H9 (cell line): ENCODE measurements around the gene GABRB1. TPM values are rescaled to one million over a fixed set of nuclear protein-coding genes. Genes with fewer than 3 reads are reported as not detected.

Experiments
- DNase-seq: peaks from one replicate; pipeline ENCODE4 v3.0.0-alpha.2; 2017
- H2AFZ ChIP-seq: one replicate; pipeline ENCODE4 v1.6.1; 2013; ENCODE audit warnings: mild to moderate bottlenecking, low read length, control low read depth, moderate library complexity
- H2AK5ac ChIP-seq: 2 replicates; pipeline ENCODE4 v1.6.1; 2013; ENCODE audit warnings: low read length, control low read depth, mixed read lengths; ENCODE audit not compliant: insufficient read length
- H2BK120ac ChIP-seq: one replicate; pipeline ENCODE4 v1.6.1; 2013; ENCODE audit warnings: low read depth, mild to moderate bottlenecking, low read length, control low read depth, inconsistent platforms; ENCODE audit not compliant: poor library complexity, severe bottlenecking
- H2BK12ac ChIP-seq: 2 replicates; pipeline ENCODE4 v1.6.1; 2013; ENCODE audit warnings: low read length, control low read depth, mixed read lengths, low read depth; ENCODE audit not compliant: insufficient read length
- H2BK15ac ChIP-seq: 2 replicates; pipeline ENCODE4 v1.6.1; 2013; ENCODE audit warnings: low read depth, low read length, control low read depth
- H2BK20ac ChIP-seq: one replicate; pipeline ENCODE4 v1.6.1; 2013; ENCODE audit warnings: low read depth, mild to moderate bottlenecking, low read length, control low read depth, inconsistent platforms; ENCODE audit not compliant: poor library complexity, severe bottlenecking
- H2BK5ac ChIP-seq: 2 replicates; pipeline ENCODE4 v1.6.1; 2013; ENCODE audit warnings: low read length, control low read depth, mixed read lengths; ENCODE audit not compliant: insufficient read length
- H3K14ac ChIP-seq: 2 replicates; pipeline ENCODE4 v1.6.1; 2013; ENCODE audit warnings: low read length, control low read depth; ENCODE audit not compliant: insufficient read depth
- H3K18ac ChIP-seq: 2 replicates; pipeline ENCODE4 v1.6.1; 2013; ENCODE audit warnings: low read depth, mild to moderate bottlenecking, mixed read lengths, low read length, control low read depth; ENCODE audit not compliant: insufficient read length
- H3K23ac ChIP-seq: 2 replicates; pipeline ENCODE4 v1.6.1; 2013; ENCODE audit warnings: low read length, control low read depth, mixed read lengths, low read depth; ENCODE audit not compliant: insufficient read length
- H3K23me2 ChIP-seq: 2 replicates; pipeline ENCODE4 v1.6.1; 2013; ENCODE audit warnings: low read depth, mild to moderate bottlenecking, mixed read lengths, low read length, control low read depth; ENCODE audit not compliant: insufficient read length, poor library complexity, severe bottlenecking
- H3K27ac ChIP-seq: 2 replicates; pipeline ENCODE4 v1.5.1; 2013; ENCODE audit warnings: low read length, control low read depth, mixed read lengths, low read depth; ENCODE audit not compliant: insufficient read length
- H3K27me3 ChIP-seq: 2 replicates; pipeline ENCODE4 v1.6.1; 2013; ENCODE audit warnings: low read length, control low read depth, inconsistent platforms; ENCODE audit not compliant: insufficient read depth
- H3K4ac ChIP-seq: 2 replicates; pipeline ENCODE4 v1.6.1; 2013; ENCODE audit warnings: low read depth, mild to moderate bottlenecking, control low read depth, inconsistent platforms, low read length, moderate library complexity
- H3K4me1 ChIP-seq: 2 replicates; pipeline ENCODE4 v1.6.1; 2013; ENCODE audit warnings: low read length, control low read depth, inconsistent platforms; ENCODE audit not compliant: insufficient read depth
- H3K4me2 ChIP-seq: 2 replicates; pipeline ENCODE4 v1.6.1; 2013; ENCODE audit warnings: low read length, control low read depth, mixed read lengths; ENCODE audit not compliant: insufficient read length, insufficient read depth
- H3K56ac ChIP-seq: 2 replicates; pipeline ENCODE4 v1.6.1; 2013; ENCODE audit warnings: low read depth, mild to moderate bottlenecking, mixed read lengths, low read length, control low read depth; ENCODE audit not compliant: insufficient read length
- H3K79me1 ChIP-seq: 2 replicates; pipeline ENCODE4 v1.6.1; 2013; ENCODE audit warnings: low read depth, mild to moderate bottlenecking, moderate library complexity, low read length, control low read depth, inconsistent platforms; ENCODE audit not compliant: insufficient read depth, poor library complexity, severe bottlenecking
- H3K79me2 ChIP-seq: 2 replicates; pipeline ENCODE4 v1.6.1; 2013; ENCODE audit warnings: low read length, control low read depth, inconsistent platforms; ENCODE audit not compliant: insufficient read depth
- H3K9ac ChIP-seq: 2 replicates; pipeline ENCODE4 v1.6.1; 2013; ENCODE audit warnings: low read length, control low read depth, mixed read lengths; ENCODE audit not compliant: insufficient read length; ENCODE audit errors: extremely low read depth
- H3K9me3 ChIP-seq: one replicate; pipeline ENCODE4 v1.6.1; 2013; ENCODE audit warnings: low read depth, low read length, inconsistent platforms; ENCODE audit not compliant: control insufficient read depth
- H3T11ph ChIP-seq: one replicate; pipeline ENCODE4 v1.6.1; 2013; ENCODE audit warnings: mild to moderate bottlenecking, low read length, control low read depth, inconsistent platforms
- H4K20me1 ChIP-seq: one replicate; pipeline ENCODE4 v1.6.1; 2013; ENCODE audit not compliant: control insufficient read depth, insufficient read length, insufficient read depth
- H4K5ac ChIP-seq: 2 replicates; pipeline ENCODE4 v1.6.1; 2013; ENCODE audit warnings: low read depth, mild to moderate bottlenecking, mixed read lengths, low read length, control low read depth; ENCODE audit not compliant: insufficient read length
- H4K8ac ChIP-seq: replicated peaks from 2 replicates; pipeline ENCODE4 v1.6.1; 2013; ENCODE audit warnings: low read length, control low read depth, mixed read lengths, low read depth; ENCODE audit not compliant: insufficient read length
- H4K91ac ChIP-seq: 2 replicates; pipeline ENCODE4 v1.6.1; 2013; ENCODE audit warnings: low read depth, mild to moderate bottlenecking, moderate library complexity, mixed read lengths, low read length, control low read depth; ENCODE audit not compliant: insufficient read length
- H3K27ac Mint-ChIP-seq, 3 experiments: 2 replicates in 2 of 3; 3 replicates in 1 of 3; pipeline ENCODE4 v1.8.0; 2020 to 2021; ENCODE audit warnings: mixed read lengths in 3 of 3, mild to moderate bottlenecking in 1 of 3, moderate library complexity in 1 of 3
- H3K27me3 Mint-ChIP-seq: 2 replicates; pipeline ENCODE4 v1.8.0; 2021; ENCODE audit warnings: low read depth, mild to moderate bottlenecking, moderate library complexity, mixed read lengths
- H3K36me3 Mint-ChIP-seq, 3 experiments: 2 replicates in 2 of 3; 3 replicates in 1 of 3; pipeline ENCODE4 v1.8.0; 2020 to 2021; ENCODE audit warnings: low read depth in 3 of 3, mixed read lengths in 3 of 3; ENCODE audit not compliant: insufficient read depth in 1 of 3
- H3K4me1 Mint-ChIP-seq, 2 experiments: 2 replicates each; pipeline ENCODE4 v1.8.0; 2020; ENCODE audit warnings: mixed read lengths in 2 of 2
- H3K4me3 Mint-ChIP-seq, 2 experiments: 2 replicates in 1 of 2; 3 replicates in 1 of 2; pipeline ENCODE4 v1.8.0; 2020 to 2021; ENCODE audit warnings: mild to moderate bottlenecking in 2 of 2, mixed read lengths in 2 of 2, moderate library complexity in 1 of 2
- H3K9me3 Mint-ChIP-seq, 2 experiments: 2 replicates in 1 of 2; 3 replicates in 1 of 2; pipeline ENCODE4 v1.8.0; 2020; ENCODE audit warnings: mild to moderate bottlenecking in 2 of 2, mixed read lengths in 2 of 2, moderate library complexity in 1 of 2
- WGBS: extraction: QIAGEN DNeasy Blood & Tissue Kit; methylation state at CpG from one replicate; pipeline ENCODE4 v1.1.7; 2013; ENCODE audit warnings: missing lambda C conversion rate, low lambda C conversion rate, mixed read lengths; ENCODE audit not compliant: insufficient read length; ENCODE audit errors: extremely low coverage; 5-methylcytosine and 5-hydroxymethylcytosine counted together
- total RNA-seq: library from RNA; stranded (reverse); gene quantifications from 2 replicates; pipeline ENCODE4 v1.2.1, GENCODE V29; 2021
- TF ChIP-seq, protein P1 (sequence below): fragments of 200-600 bp; sonication (generic); conservative IDR thresholded peaks from 3 replicates; pipeline ENCODE4 v1.8.0; 2021; ENCODE audit warnings: antibody characterized with exemption, mild to moderate bottlenecking

The GABRB1 gene
- total RNA-seq, 1 experiment from 2014 or later, result 0.39 TPM

- Histone ChIP-seq H3K79me2 (no peaks in the 10 kb centered on the region), H3K14ac (no peak overlapping the region), H2BK120ac (no peak overlapping the region), H3K79me1 (no peaks in the 10 kb centered on the region), H3K23ac (no peak overlapping the region), H3K4me2 (no peak overlapping the region), H3K4ac (no peak overlapping the region), H2BK20ac (no peak overlapping the region), H3T11ph (no peak overlapping the region), H3K27ac (no peak overlapping the region), H3K4me1 (no peaks in the 10 kb centered on the region), H3K9me3 (no peaks in the 10 kb centered on the region), H2BK12ac (no peak overlapping the region), H2BK5ac (no peak overlapping the region), H4K5ac (no peak overlapping the region), H4K8ac (no peak overlapping the region), H2AK5ac (no peak overlapping the region), H3K23me2 (no peaks in the 10 kb centered on the region), H3K18ac (no peak overlapping the region), H4K20me1 (no peaks in the 10 kb centered on the region), H2AFZ (no peak overlapping the region), H3K27me3 (no peaks in the 10 kb centered on the region), H4K91ac (no peak overlapping the region), H2BK15ac (no peak overlapping the region), H3K56ac (no peak overlapping the region), H3K9ac (no peak overlapping the region)
- DNase-seq, result no peak
- Mint-ChIP-seq H3K27ac (no peak overlapping the region), H3K9me3 (no peaks in the 10 kb centered on the region), H3K27me3 (no peaks in the 10 kb centered on the region), H3K36me3 (no peaks in the 10 kb centered on the region), H3K4me3 (no peak overlapping the region), H3K4me1 (no peaks in the 10 kb centered on the region)
- TF ChIP-seq, protein P1, sequence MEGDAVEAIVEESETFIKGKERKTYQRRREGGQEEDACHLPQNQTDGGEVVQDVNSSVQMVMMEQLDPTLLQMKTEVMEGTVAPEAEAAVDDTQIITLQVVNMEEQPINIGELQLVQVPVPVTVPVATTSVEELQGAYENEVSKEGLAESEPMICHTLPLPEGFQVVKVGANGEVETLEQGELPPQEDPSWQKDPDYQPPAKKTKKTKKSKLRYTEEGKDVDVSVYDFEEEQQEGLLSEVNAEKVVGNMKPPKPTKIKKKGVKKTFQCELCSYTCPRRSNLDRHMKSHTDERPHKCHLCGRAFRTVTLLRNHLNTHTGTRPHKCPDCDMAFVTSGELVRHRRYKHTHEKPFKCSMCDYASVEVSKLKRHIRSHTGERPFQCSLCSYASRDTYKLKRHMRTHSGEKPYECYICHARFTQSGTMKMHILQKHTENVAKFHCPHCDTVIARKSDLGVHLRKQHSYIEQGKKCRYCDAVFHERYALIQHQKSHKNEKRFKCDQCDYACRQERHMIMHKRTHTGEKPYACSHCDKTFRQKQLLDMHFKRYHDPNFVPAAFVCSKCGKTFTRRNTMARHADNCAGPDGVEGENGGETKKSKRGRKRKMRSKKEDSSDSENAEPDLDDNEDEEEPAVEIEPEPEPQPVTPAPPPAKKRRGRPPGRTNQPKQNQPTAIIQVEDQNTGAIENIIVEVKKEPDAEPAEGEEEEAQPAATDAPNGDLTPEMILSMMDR, result no peak
- WGBS, result no CpG with 5 or more reads among the region's 3 CpGs
These were observed 30.1 kb downstream of the GABRB1 start for GRCh38 chr4:47061435-47061834.
